Neuronal stem cell (in vitro differentiated cells): ENCODE data around the gene PLXDC2.
"Not testable (repeated sequence)": the region's sequence is repeated elsewhere in the genome, so short reads cannot be mapped to it uniquely, and the experiment has no call there.

Experiments used
- DNase-seq: peaks from one replicate; pipeline ENCODE4 v3.0.0-alpha.2; 2013; ENCODE audit warnings: low spot score
- H2AFZ ChIP-seq: one replicate; pipeline ENCODE4 v1.6.1; 2013; ENCODE audit warnings: mild to moderate bottlenecking, low read length, inconsistent platforms
- H2AK5ac ChIP-seq: 2 replicates; pipeline ENCODE4 v1.6.1; 2013; ENCODE audit warnings: low read depth, mild to moderate bottlenecking, inconsistent platforms, low read length, moderate library complexity, mixed read lengths
- H2BK120ac ChIP-seq: 2 replicates; pipeline ENCODE4 v1.6.1; 2013; ENCODE audit warnings: low read depth, mild to moderate bottlenecking, inconsistent platforms, low read length, moderate library complexity, mixed read lengths
- H2BK12ac ChIP-seq: one replicate; pipeline ENCODE4 v1.6.1; 2013; ENCODE audit warnings: low read length, inconsistent platforms
- H2BK15ac ChIP-seq: 2 replicates; pipeline ENCODE4 v1.6.1; 2013; ENCODE audit warnings: mild to moderate bottlenecking, low read length, inconsistent platforms, mixed read lengths
- H2BK5ac ChIP-seq: one replicate; pipeline ENCODE4 v1.6.1; 2013; ENCODE audit warnings: inconsistent platforms, mild to moderate bottlenecking, low read length, moderate library complexity
- H3K14ac ChIP-seq: one replicate; pipeline ENCODE4 v1.6.1; 2013; ENCODE audit warnings: low read length, inconsistent platforms
- H3K18ac ChIP-seq: 2 replicates; pipeline ENCODE4 v1.6.1; 2013; ENCODE audit warnings: low read length, inconsistent platforms
- H3K23ac ChIP-seq: 2 replicates; pipeline ENCODE4 v1.6.1; 2013; ENCODE audit warnings: low read depth, mild to moderate bottlenecking, mixed read lengths, low read length, inconsistent platforms; ENCODE audit not compliant: poor library complexity
- H3K27ac ChIP-seq: replicated peaks from 3 replicates; pipeline ENCODE4 v1.5.1; 2013; ENCODE audit warnings: low read length, inconsistent platforms
- H3K27me3 ChIP-seq, 3 experiments: 2 replicates each; pipeline ENCODE4 v1.6.1; 2013; ENCODE audit warnings: low read length in 3 of 3, mild to moderate bottlenecking in 2 of 3, inconsistent platforms in 1 of 3, low read depth in 1 of 3, mixed read lengths in 1 of 3, moderate library complexity in 1 of 3; ENCODE audit not compliant: control insufficient read depth in 3 of 3, insufficient read depth in 3 of 3
- H3K36me3 ChIP-seq, 2 donors: replicated peaks in 1 of 2; 2 replicates each; pipeline ENCODE4 v1.6.1; 2013; ENCODE audit warnings: low read length in 2 of 2; ENCODE audit not compliant: control insufficient read depth in 2 of 2, insufficient read depth in 2 of 2
- H3K4ac ChIP-seq: 2 replicates; pipeline ENCODE4 v1.6.1; 2013; ENCODE audit warnings: inconsistent platforms, mild to moderate bottlenecking, low read length, moderate library complexity
- H3K4me1 ChIP-seq, 2 donors: 1 replicate in 1 of 2; 2 replicates in 1 of 2; pipeline ENCODE4 v1.6.1; 2013; ENCODE audit warnings: low read length in 2 of 2, low read depth in 1 of 2; ENCODE audit not compliant: control insufficient read depth in 2 of 2, insufficient read depth in 1 of 2
- H3K4me2 ChIP-seq: one replicate; pipeline ENCODE4 v1.6.1; 2013; ENCODE audit warnings: mild to moderate bottlenecking, low read length, inconsistent platforms; ENCODE audit not compliant: insufficient read depth, poor library complexity, severe bottlenecking
- H3K4me3 ChIP-seq, 2 donors: 2 replicates each; pipeline ENCODE4 v1.5.1; 2013; ENCODE audit warnings: low read length in 2 of 2, mild to moderate bottlenecking in 2 of 2, inconsistent platforms in 1 of 2, moderate library complexity in 1 of 2
- H3K79me1 ChIP-seq: one replicate; pipeline ENCODE4 v1.6.1; 2013; ENCODE audit warnings: low read depth, mild to moderate bottlenecking, inconsistent platforms, low read length, moderate library complexity
- H3K9ac ChIP-seq: one replicate; pipeline ENCODE4 v1.6.1; 2013; ENCODE audit warnings: mild to moderate bottlenecking, low read depth, low read length, inconsistent platforms; ENCODE audit not compliant: poor library complexity
- H3K9me3 ChIP-seq, 2 donors: replicated peaks in 1 of 2; 2 replicates each; pipeline versions ENCODE3 to v1.6.1; 2013; ENCODE audit warnings: low read length in 2 of 2, mild to moderate bottlenecking in 2 of 2, inconsistent platforms in 1 of 2, low read depth in 1 of 2, mixed read lengths in 1 of 2, moderate library complexity in 1 of 2; ENCODE audit not compliant: control insufficient read depth in 2 of 2, insufficient read depth in 1 of 2
- H4K8ac ChIP-seq: one replicate; pipeline ENCODE4 v1.6.1; 2013; ENCODE audit warnings: low read depth, mild to moderate bottlenecking, inconsistent platforms, low read length, moderate library complexity
- H4K91ac ChIP-seq: one replicate; pipeline ENCODE4 v1.6.1; 2013; ENCODE audit warnings: low read length, low read depth, mild to moderate bottlenecking, inconsistent platforms; ENCODE audit not compliant: poor library complexity
- WGBS, 2 donors: extraction: QIAGEN DNeasy Blood & Tissue Kit; methylation state at CpG; one replicate each; pipeline ENCODE4 v1.1.7; 2013; ENCODE audit warnings: missing lambda C conversion rate in 2 of 2, mixed read lengths in 1 of 2; ENCODE audit not compliant: insufficient read length in 2 of 2, insufficient replicate concordance in 1 of 2; ENCODE audit errors: extremely low coverage in 2 of 2; 5-methylcytosine and 5-hydroxymethylcytosine counted together

PLXDC2 gene

DNA sequence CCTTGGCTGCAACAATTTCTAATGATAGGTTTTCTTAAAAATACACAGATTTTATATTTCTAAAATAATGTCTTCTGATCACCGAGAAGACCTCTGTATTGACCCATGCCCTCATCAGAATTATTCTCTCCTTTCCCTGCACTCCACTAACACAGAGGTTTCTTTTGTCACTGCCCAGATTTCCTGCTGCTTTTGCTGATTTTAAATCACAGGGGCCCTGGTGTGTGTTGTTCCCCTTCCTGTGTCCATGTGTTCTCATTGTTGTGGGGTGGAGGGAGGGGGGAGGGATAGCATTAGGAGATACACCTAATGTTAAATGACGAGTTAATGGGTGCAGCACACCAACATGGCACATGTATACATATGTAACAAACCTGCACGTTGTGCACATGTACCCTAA lies 375.2 kb downstream of the PLXDC2 start:
- not testable (repeated sequence) for H3K4ac ChIP-seq

DNA sequence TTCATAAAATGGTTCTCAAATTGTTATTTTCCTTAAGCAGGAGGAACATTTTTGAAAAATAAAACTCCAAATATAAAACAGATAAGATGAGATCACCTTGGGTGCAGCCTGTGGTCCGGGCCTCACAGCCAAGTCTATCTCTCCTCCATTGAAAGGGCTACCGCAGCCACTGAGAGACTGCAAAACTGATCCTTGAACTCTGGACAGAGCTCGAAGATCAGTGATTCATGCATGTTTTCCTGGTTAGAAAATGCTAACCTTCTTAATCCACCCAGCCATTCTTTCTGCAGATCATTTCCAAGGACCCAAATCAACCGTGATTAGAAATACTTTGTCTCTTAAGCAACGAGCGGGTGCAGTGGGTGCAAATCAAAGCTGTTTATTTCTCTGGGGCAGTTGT lies 378.8 kb downstream of the PLXDC2 start:
- no peaks in the 10 kb centered on the region for H3K9me3 ChIP-seq
- H3K18ac ChIP-seq = no peak overlapping the region
- H3K4me2 ChIP-seq = no peak overlapping the region
- H4K8ac ChIP-seq = no peak overlapping the region
- H2BK5ac ChIP-seq = no peak overlapping the region
- peaks cover 0 to 24% (median 0%) of the 10 kb centered on the region in 3 experiments for H3K27me3 ChIP-seq
- no peak overlapping the region for H2AFZ ChIP-seq
- H3K4ac ChIP-seq = no peak overlapping the region
- no peak overlapping the region for H2BK15ac ChIP-seq
- H3K9ac ChIP-seq = no peak overlapping the region
- no peak overlapping the region for H2BK120ac ChIP-seq
- H3K23ac ChIP-seq = no peak overlapping the region
- H4K91ac ChIP-seq = no peak overlapping the region
- no peak overlapping the region for H3K27ac ChIP-seq
- no peak overlapping the region for H3K14ac ChIP-seq
- no peak for DNase-seq
- no peaks in the 10 kb centered on the region for H3K79me1 ChIP-seq
- H2BK12ac ChIP-seq = no peak overlapping the region
- peaks cover 2 to 7% of the 10 kb centered on the region in 2 donors for H3K4me1 ChIP-seq
- no peak overlapping the region for H2AK5ac ChIP-seq
- no CpG with 5 or more reads among the region's 6 CpGs for WGBS, 2 donors
- no peak overlapping the region for H3K4me3 ChIP-seq
- H3K36me3 ChIP-seq = no peaks in the 10 kb centered on the region

More for the DNA sequence above, 375.2 kb downstream of the PLXDC2 start:
- no CpG with 5 or more reads among the region's 3 CpGs for WGBS, 2 donors
- H2BK12ac ChIP-seq, H3K14ac ChIP-seq, H3K36me3 ChIP-seq, H3K4me1 ChIP-seq, H2AFZ ChIP-seq, H3K9me3 ChIP-seq, H4K91ac ChIP-seq, H3K4me2 ChIP-seq, H3K27ac ChIP-seq, H2BK120ac ChIP-seq, H2BK5ac ChIP-seq, H3K9ac ChIP-seq, H4K8ac ChIP-seq, H3K23ac ChIP-seq, H3K79me1 ChIP-seq, H3K4me3 ChIP-seq, H3K18ac ChIP-seq, H2BK15ac ChIP-seq, H2AK5ac ChIP-seq: not testable (repeated sequence)
- DNase-seq = peak; percentile 27
- H3K27me3 ChIP-seq = peaks cover 0 to 26% (median 0%) of the 10 kb centered on the region in 3 experiments

DNA sequence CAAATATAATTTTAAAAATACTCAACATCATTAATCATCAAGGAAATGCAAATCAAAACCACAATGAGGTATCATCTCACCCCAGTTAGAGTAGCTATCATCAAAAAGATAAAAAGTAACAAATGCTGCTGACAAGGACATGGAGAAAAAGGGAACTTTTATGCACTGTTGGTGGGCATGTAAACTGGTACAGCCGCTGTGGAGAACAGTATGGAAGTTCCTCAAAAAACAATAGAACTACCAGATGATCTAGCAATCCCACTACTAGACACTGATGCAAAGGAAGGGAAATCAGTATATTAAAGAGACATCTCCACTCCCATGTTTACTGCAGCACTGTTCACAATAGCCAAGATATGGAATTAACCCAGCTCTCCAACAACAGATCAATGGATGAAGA lies 384.5 kb downstream of the PLXDC2 start:
- H3K36me3 ChIP-seq = no peaks in the 10 kb centered on the region
- no CpG with 5 or more reads among the region's 1 CpG for WGBS, 2 donors
- no peak overlapping the region for H2BK15ac ChIP-seq
- no peak overlapping the region for H3K4me2 ChIP-seq
- H2AFZ ChIP-seq = no peak overlapping the region
- H2BK120ac ChIP-seq = no peak overlapping the region
- H3K14ac ChIP-seq = no peak overlapping the region
- no peak overlapping the region for H3K4ac ChIP-seq
- H3K4me3 ChIP-seq = no peak overlapping the region
- no peak overlapping the region for H4K8ac ChIP-seq
- no peak overlapping the region for H3K9ac ChIP-seq
- peaks cover 0 to 9% (median 0%) of the 10 kb centered on the region in 3 experiments for H3K27me3 ChIP-seq
- H3K18ac ChIP-seq = no peak overlapping the region
- H4K91ac ChIP-seq = no peak overlapping the region
- H3K23ac ChIP-seq = no peak overlapping the region
- no peaks in the 10 kb centered on the region for H3K9me3 ChIP-seq
- no peaks in the 10 kb centered on the region for H3K79me1 ChIP-seq
- H2AK5ac ChIP-seq = no peak overlapping the region
- no peak overlapping the region for H2BK5ac ChIP-seq
- no peak overlapping the region for H2BK12ac ChIP-seq
- no peaks in the 10 kb centered on the region for H3K4me1 ChIP-seq
- H3K27ac ChIP-seq = no peak overlapping the region
- DNase-seq = no peak

DNA sequence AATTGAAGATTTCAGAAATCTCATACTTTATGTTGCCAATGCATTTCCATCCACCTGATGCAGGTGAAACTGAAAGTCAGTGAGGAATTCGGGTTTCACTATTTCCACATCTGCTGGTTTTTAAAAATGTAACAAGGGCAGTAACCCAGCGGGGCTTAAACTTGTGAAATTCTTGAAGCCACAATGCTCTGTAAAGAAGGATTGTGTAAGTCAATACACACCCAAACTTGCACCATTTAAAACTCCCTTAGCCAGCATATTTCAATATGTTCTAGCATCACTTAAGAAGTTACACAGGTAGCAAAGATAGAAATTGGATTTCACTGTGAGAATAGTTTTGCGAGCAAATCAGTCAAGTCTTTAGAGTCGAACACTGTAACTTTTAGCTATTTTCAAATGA lies 386.1 kb downstream of the PLXDC2 start:
- no CpG with 5 or more reads among the region's 4 CpGs for WGBS, 2 donors
- Histone ChIP-seq H3K4me3 (no peak overlapping the region), H2AFZ (no peak overlapping the region), H3K4me1 (no peaks in the 10 kb centered on the region), H2BK120ac (no peak overlapping the region), H3K23ac (no peak overlapping the region), H3K14ac (no peak overlapping the region), H3K79me1 (no peaks in the 10 kb centered on the region), H3K4me2 (no peak overlapping the region), H3K9me3 (no peaks in the 10 kb centered on the region), H3K36me3 (no peaks in the 10 kb centered on the region), H2BK15ac (no peak overlapping the region), H4K8ac (no peak overlapping the region), H2BK12ac (no peak overlapping the region), H3K27me3 (no peaks in the 10 kb centered on the region), H2BK5ac (no peak overlapping the region), H3K4ac (no peak overlapping the region), H3K9ac (no peak overlapping the region), H4K91ac (no peak overlapping the region), H3K27ac (no peak overlapping the region), H3K18ac (no peak overlapping the region), H2AK5ac (no peak overlapping the region)
- DNase-seq = no peak
